HepG2 (cell line): ENCODE results near the gene POFUT1. TPM values are rescaled to one million over a fixed set of nuclear protein-coding genes. Genes with fewer than 3 reads are reported as not detected.

Experiments used
- DNMT1 ChIP-seq: sonication (generic); formaldehyde crosslinking; IDR thresholded peaks from 2 replicates; pipeline ENCODE4 v1.5.1; 2020; ENCODE audit warnings: mild to moderate bottlenecking, missing genetic modification reagents
- EP300 ChIP-seq, 3 experiments: sonication (generic) in 1 of 3; formaldehyde crosslinking in 1 of 3; IDR thresholded peaks; 2 replicates each; pipeline versions ENCODE4 v1.5.1 to v1.6.1; 2011 to 2020; ENCODE audit warnings: low read depth in 2 of 3, low read length in 2 of 3, borderline replicate concordance in 1 of 3, improper control_type of control experiment in 1 of 3, mild to moderate bottlenecking in 1 of 3, missing genetic modification reagents in 1 of 3, moderate library complexity in 1 of 3
- HMG20B ChIP-seq: conservative IDR thresholded peaks from 2 replicates; pipeline ENCODE4 v1.6.1; 2016; ENCODE audit warnings: missing genetic modification reagents, missing compliant biosample characterization
- MAFF ChIP-seq: IDR thresholded peaks from 2 replicates; pipeline ENCODE4 v1.6.1; 2011; ENCODE audit warnings: low read depth, low read length, improper control_type of control experiment
- PHF8 ChIP-seq: sonication (generic); formaldehyde crosslinking; IDR thresholded peaks from 2 replicates; pipeline ENCODE4 v1.5.0; 2020; ENCODE audit warnings: missing genetic modification reagents
- STAT6 ChIP-seq: sonication (generic); formaldehyde crosslinking; IDR thresholded peaks from 2 replicates; pipeline ENCODE4 v1.4.0; 2020; ENCODE audit warnings: missing genetic modification reagents, mild to moderate bottlenecking, borderline replicate concordance
- USF2 ChIP-seq, 2 experiments: sonication (generic) in 1 of 2; formaldehyde crosslinking in 1 of 2; IDR thresholded peaks; 2 replicates each; pipeline versions ENCODE4 v1.5.1 to v1.6.1; 2011 to 2020; ENCODE audit warnings: borderline replicate concordance in 1 of 2, low read depth in 1 of 2, low read length in 1 of 2, mild to moderate bottlenecking in 1 of 2, missing genetic modification reagents in 1 of 2, moderate library complexity in 1 of 2
- ZBED4 ChIP-seq: sonication (generic); formaldehyde crosslinking; IDR thresholded peaks from 2 replicates; pipeline ENCODE4 v1.4.0; 2020; ENCODE audit warnings: missing genetic modification reagents, borderline replicate concordance
- ZNF251 ChIP-seq: sonication (generic); formaldehyde crosslinking; IDR thresholded peaks from 2 replicates; pipeline ENCODE4 v1.9.0; 2021; ENCODE audit warnings: mild to moderate bottlenecking, missing genetic modification reagents
- ZNF44 ChIP-seq: sonication (generic); formaldehyde crosslinking; IDR thresholded peaks from 2 replicates; pipeline ENCODE4 v1.5.1; 2020; ENCODE audit warnings: mild to moderate bottlenecking, missing genetic modification reagents
- ZNF468 ChIP-seq: sonication (generic); formaldehyde crosslinking; IDR thresholded peaks from 2 replicates; pipeline ENCODE4 v1.8.0; 2022; ENCODE audit warnings: mild to moderate bottlenecking, moderate library complexity, missing genetic modification reagents
- ZNF839 ChIP-seq: sonication (generic); formaldehyde crosslinking; IDR thresholded peaks from 2 replicates; pipeline ENCODE4 v1.4.0; 2020; ENCODE audit warnings: missing genetic modification reagents, mild to moderate bottlenecking, borderline replicate concordance
- polyA plus RNA-seq, 8 experiments: library from polyadenylated mRNA; depleted of rRNA in 3 of 8; stranded (reverse) in 7 of 8; unstranded in 1 of 8; fragments of >200 nt; fragmentation: Illumina TruSeq in 4 of 8; extraction: Trizol in 4 of 8; gene quantifications; 2 replicates each; pipeline versions ENCODE4 v1.2.1 to v1.2.3, GENCODE V29; 2011 to 2016; ENCODE audit warnings: low read depth in 4 of 8, missing spikeins in 1 of 8, mixed read lengths in 1 of 8; ENCODE audit not compliant: insufficient read depth in 1 of 8
- total RNA-seq, 5 experiments: library from RNA; depleted of rRNA; stranded (reverse); fragments of >200 nt; fragmentation: Illumina TruSeq; extraction: Trizol; gene quantifications; 2 replicates each; pipeline ENCODE4 v1.2.3, GENCODE V29; 2016; ENCODE audit warnings: low read depth in 1 of 5

POFUT1 gene
- total and polyA plus RNA-seq, 2 of the 13 experiments (the other 11 are each of a cell fraction or from before 2014, with no cell fraction given), result 35.5 to 58.3 TPM

- peak; percentile 51; the same call in 1 of the 2 replicates for TF ChIP-seq ZNF468 (CRISPR knock-in tag)
- no peak for TF ChIP-seq HMG20B (CRISPR knock-in tag)
- no peak for TF ChIP-seq MAFF
- TF ChIP-seq USF2 (IDR thresholded peaks at IDR 0.05; ENCODE audit: low read depth, low read length), result no peak
- TF ChIP-seq USF2 (CRISPR knock-in tag; IDR thresholded peaks at IDR 0.05; ENCODE audit: borderline replicate concordance), result no peak
- TF ChIP-seq ZNF44 (CRISPR knock-in tag), result no peak
- no peak for TF ChIP-seq EP300 (IDR thresholded peaks at IDR 0.05; ENCODE audit: low read depth in 2 of 2, low read length in 2 of 2)
- no peak for TF ChIP-seq EP300 (CRISPR knock-in tag; IDR thresholded peaks at IDR 0.05; ENCODE audit: borderline replicate concordance)
- TF ChIP-seq DNMT1 (CRISPR knock-in tag), result 0 out of 2 replicates have a peak, but pooled peaks have one; percentile 2
- TF ChIP-seq STAT6 (CRISPR knock-in tag), result no peak
- TF ChIP-seq PHF8 (CRISPR knock-in tag), result no peak
- TF ChIP-seq ZNF839 (CRISPR knock-in tag), result no peak
- no peak for TF ChIP-seq ZBED4 (CRISPR knock-in tag)
- 0 out of 2 replicates have a peak, but pooled peaks have one; percentile 20 for TF ChIP-seq ZNF251
Observed at GRCh38 chr20:32206760-32207625, 687 bp upstream of the POFUT1 start (continued).
